HT1080 (cell line): ENCODE measurements around the gene IGFBP4. TPM values are rescaled to one million over a fixed set of nuclear protein-coding genes. Genes with fewer than 3 reads are reported as not detected.
"Not testable (repeated sequence)": the region's sequence is repeated elsewhere in the genome, so short reads cannot be mapped to it uniquely, and the experiment has no call there.

Source experiments
- DNase-seq: peaks from one replicate; pipeline ENCODE4 v3.0.0-alpha.2; 2015; ENCODE audit warnings: low read depth
- polyA plus RNA-seq, 2 experiments: library from polyadenylated mRNA; depleted of rRNA; stranded (reverse); fragments of >200 nt; gene quantifications; 2 replicates each; pipeline ENCODE4 v1.2.3, GENCODE V29; 2015
- total RNA-seq: library from RNA; depleted of rRNA; stranded (reverse); fragments of >200 nt; shearing (Covaris generic); gene quantifications from 2 replicates; pipeline ENCODE4 v1.2.3, GENCODE V29; 2014; rRNA removed

IGFBP4 gene
- 0.07 and 0.14 TPM in 2 replicates for total RNA-seq
- polyA plus RNA-seq (2015; cell fraction: cytosol; rRNA removed), result 0.16 and 0.65 TPM in 2 replicates
- polyA plus RNA-seq (2015; cell fraction: nucleus; rRNA removed), result 0.60 and 0.81 TPM in 2 replicates

DNA sequence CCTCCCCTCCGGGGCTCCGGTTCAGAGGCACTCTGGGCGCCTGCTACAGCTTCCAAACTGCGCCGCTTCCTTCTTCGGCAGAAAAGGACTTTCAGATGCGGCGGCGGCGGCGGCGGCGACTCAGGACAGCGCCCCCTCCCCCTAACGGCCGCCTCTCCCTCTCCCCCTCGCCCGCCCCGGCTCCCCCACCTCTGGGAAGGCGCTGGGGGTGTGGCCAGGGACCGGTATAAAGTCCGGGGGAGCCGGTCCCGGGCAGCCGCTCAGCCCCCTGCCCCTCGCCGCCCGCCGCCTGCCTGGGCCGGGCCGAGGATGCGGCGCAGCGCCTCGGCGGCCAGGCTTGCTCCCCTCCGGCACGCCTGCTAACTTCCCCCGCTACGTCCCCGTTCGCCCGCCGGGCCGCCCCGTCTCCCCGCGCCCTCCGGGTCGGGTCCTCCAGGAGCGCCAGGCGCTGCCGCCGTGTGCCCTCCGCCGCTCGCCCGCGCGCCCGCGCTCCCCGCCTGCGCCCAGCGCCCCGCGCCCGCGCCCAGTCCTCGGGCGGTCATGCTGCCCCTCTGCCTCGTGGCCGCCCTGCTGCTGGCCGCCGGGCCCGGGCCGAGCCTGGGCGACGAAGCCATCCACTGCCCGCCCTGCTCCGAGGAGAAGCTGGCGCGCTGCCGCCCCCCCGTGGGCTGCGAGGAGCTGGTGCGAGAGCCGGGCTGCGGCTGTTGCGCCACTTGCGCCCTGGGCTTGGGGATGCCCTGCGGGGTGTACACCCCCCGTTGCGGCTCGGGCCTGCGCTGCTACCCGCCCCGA, at the start of gene IGFBP4:
IGFBP4 (plus strand) TSS at position 255 of the 792 bp plus-strand sequence; CDS start at position 541, 286 bp downstream.
- no peak for DNase-seq

DNA sequence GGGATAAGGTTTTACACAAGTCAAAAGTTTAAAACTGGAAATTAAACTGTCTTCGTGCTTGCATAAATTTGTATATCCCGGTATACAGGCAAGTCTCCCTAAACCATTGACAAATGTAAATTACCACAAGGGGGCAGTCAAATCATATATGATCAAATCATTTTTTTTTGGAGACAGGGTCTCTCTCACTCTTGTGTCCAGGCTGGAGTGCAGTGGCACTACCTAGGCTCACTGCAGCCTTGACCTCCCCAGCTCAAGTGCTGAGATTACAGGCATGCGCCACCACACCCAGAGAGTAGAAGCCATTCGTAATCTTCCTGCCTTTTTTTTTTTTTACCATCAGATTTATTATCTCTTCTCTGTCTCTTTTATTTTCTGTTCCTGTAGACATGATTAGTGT, 44.1 kb upstream of the IGFBP4 start:
- DNase-seq, result peak; percentile 52

DNA sequence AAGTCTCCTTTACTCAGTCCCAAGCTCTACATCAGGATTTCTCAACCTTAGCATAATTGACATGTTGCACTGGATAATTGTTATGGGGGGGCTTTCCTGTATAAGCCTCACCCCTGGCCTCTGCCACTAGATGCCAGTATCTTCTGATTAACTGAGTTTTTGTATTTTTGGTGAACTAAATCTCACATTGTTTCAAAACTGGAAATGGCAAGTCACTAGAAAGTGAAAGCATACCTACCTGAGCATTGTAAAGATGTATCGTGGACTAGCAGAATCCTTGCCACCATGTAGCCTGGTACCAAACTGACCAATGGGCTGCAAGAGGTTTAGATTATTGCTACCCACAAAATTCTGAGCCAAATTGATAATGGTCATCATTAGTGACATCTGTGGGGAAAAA, 40.6 kb upstream of the IGFBP4 start:
- no peak for DNase-seq

DNA sequence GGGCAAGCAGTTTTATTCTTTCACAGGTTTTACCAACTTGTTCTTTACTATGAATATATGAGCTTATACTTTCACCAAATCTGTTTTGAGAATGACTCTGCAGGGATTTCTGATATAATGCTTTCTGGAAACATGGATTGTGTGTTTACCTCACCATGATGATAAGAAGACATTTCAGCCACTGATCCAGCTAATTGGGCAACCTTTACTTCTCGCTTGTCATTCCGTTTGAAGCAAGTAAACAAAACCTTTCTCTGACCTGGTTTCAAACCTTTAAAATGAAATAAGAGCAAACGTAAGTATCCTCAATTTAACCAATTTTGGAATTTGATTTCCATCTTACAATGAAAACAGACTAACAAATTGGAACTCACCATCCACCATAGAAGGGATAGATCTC, 39.2 kb upstream of the IGFBP4 start:
- no peak for DNase-seq

DNA sequence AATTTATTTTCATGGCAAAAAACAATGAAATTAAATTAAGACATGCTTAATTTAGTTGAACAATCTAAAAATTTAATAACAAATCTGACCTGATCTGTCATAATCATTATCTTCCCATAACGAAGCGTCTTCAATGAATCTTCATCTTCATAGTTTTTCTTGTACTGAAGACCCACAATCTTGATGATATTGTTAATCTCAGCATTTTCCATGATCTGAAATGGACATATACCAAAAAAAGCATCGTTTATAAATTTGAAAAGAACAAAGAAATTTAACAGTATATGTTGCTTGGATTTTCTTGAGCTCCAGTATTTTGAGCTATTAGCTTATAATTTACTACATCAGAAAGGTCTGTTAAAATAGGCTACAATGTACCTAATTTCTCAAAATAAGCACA, 35.8 kb upstream of the IGFBP4 start:
- DNase-seq, result no peak

DNA sequence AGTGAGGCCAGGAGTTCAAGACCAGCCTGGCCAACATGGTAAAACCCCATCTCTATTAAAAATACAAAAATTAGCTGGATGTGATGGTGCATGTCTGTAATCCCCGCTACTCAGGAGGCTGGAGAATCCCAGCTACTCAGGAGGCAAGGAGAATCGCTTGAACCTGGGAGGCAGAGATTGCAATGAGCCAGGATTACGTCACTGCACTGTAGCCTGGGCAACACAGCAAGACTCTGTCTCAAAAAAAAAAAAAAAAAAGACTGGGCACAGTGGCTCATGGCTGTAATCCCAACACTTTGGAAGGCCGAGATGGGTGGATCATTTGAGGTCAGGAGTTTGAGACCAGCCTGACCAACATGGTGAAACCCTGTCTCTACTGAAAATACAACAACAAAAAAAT, 33.7 kb upstream of the IGFBP4 start:
- not testable (repeated sequence) for DNase-seq

DNA sequence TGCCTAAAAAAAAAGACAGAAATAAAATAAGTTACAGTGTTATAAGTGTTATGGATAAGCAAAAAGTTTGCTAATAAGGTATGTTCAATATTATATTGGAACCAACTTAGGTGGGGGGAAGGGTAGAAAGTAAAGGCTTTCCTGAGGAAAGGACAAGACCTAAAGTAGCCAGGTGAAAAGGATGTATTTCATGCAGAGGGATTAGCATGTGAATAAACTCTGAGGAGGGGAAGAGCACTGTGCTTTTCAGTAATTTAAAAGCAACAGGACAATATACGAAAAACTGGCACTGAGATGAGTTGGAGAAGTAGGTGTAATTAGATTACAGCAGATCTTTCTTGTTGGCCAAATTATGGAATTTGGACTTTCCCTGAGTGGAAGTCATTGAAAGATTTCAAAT, 33.2 kb upstream of the IGFBP4 start:
- no peak for DNase-seq

DNA sequence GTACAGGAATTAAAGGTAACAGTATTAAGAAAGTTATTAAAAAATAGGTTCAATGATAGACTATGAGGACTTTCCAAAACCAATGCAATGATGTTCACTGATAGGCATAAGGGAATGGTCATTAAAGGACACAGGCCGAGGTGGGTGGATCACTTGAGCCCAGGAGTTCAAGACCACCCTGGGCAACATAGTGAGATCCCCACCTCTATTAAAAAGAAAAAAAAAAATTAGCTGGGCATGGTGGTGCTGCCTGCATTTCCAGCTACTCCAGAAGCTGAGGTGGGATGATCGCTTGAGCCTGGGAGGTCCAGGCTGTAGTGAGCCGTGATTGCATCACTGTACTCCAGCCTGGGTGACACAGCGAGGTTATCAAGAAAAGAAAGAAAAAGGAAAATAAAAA, 31.4 kb upstream of the IGFBP4 start:
- DNase-seq, result no peak

DNA sequence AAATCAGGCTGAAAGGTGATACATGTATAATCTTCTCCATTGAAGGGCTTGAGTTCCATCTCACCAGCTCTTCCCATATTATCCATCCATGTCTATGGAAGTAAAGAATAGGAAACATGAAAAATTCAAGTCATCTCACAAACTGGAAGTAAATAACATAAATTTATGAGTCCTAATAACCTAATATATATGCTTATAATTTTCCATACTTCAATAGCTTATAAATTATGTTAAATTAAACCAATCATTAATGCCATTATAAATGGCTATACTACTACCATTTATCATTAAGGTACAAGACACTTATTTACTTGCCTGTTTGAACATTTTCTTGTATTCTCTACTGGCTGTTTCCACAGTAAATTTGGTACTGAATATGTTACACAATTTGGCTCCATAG, 30.4 kb upstream of the IGFBP4 start:
- DNase-seq, result no peak

DNA sequence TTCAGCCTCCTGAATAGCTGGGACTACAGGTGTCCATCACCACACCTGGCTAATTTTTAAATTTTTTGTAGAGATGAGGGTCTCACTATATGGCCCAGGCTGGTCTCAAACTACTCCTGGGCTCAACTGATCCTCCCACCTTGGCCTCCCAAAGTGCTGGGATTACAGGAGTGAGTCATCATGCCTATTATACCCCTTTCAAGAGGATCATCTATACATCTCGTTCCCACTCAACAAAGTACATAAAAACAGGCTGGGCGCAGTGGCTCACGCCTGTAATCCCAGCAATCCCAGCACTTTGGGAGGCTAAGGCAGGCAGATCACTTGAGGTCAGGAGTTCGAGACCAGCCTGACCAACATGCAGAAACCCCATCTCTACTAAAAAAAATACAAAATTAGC, 28.9 kb upstream of the IGFBP4 start:
- not testable (repeated sequence) for DNase-seq

DNA sequence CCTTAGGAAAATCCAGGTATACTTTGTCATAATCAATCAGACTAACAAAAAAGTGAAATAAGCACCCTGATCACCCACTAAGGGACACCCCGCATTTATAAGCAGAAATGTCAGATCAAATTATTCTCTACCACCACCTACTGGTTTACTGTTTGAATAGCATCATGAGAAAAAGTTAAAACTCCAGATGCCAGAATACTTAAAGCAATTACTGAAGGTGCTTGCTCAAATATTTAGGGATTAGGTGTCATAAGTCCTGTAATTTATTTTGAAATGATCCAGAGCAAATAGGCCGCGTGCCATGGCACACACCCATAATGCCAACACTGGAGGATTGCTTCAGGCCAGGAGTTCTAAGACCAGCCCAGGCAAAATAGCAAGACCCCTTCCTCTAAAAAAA, 27.9 kb upstream of the IGFBP4 start:
- peak; percentile 24 for DNase-seq

DNA sequence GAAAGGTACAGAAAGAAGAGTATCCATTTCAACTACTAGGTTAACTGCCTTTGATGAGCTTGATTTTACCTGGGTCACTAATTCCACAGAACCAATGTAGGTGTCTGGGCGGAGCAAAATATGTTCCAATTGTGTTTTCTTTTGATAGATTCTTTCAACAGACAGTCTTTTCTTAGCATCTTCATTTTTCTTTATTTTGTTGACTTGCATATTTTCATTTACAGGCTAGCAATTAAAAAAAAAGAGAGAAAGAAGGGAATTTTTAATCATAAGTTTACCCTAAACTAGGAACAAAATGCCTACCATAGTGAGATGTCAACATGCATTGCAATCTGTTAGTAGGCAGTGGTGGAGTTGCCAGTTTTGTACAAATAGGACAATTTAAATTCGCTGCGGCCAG, 26.6 kb upstream of the IGFBP4 start:
- no peak for DNase-seq

DNA sequence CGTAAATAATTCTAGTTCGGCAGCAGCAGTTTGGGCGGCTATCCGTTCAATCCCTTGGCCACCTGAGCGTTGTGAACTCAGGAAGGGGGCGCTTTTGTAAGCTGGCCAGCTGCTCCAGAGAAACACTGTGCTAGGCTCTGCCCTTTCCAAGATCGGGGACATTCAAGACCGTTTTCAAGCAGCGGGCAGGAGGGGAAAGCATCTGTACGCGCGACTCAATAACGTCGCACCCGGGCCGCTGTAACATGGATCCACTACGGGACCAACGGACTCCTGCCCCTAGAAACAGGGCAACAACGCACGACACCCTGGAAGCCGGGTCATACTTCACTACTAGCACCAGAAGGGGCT, 26.0 kb upstream of the IGFBP4 start:
- no peak for DNase-seq

DNA sequence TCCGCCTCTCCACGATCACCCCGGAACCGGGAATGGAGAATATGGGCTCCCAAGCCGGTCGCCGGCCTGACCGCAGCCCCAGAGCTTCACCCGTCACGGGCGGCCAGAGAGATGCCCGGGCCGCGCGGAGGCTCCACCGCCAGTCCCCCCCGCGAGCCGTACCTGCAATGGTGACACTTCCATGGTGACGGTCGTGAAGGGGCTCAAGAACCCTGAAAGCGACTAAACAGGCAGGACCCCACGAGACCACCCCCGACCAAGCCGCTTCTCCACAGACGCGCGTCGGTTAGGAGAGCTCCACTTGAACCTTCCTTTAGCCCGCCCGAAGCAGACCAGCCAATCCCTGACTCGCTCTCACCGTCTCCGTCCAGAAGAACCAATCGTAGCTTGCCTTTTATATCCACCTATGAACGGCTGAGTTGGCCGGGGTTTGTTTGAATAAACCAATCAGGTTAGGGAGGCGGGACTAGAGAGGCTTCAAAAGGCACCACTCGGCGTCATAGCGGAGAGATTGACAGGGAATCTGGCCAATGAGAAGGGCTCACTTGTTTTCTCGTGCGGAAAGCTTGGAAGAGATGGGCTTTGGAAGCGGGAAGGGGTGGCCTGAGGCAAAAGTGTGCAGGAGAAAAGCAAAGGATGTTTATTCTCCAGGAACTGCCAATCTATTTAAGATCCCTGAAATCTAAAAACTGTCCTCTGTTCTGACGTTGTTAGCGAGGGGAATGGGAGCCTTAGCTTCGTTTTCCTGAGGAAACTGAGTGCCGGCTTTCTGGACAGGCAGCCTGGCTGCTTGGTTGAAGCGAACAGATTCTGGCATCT, 25.4 kb upstream of the IGFBP4 start, which contains the start of gene TOP2A:
TOP2A (minus strand) TSS at position 288 of the 819 bp plus-strand sequence; CDS start at position 183, 105 bp downstream.
- peak; percentile 100 for DNase-seq

DNA sequence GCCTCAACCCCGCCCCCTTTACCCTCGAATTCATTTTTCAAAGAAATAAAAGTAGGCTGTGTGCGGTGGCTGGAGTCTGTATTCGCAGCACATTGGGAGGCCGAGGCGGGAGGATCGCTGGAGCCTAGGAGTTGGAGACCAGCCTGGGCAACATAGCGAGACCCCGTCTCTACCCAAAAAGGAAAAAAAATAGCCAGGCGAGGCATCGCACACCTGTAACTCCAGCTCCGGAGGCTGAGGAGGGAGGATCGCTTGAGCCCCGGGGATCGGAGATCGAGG, 24.9 kb upstream of the IGFBP4 start:
- no peak for DNase-seq

DNA sequence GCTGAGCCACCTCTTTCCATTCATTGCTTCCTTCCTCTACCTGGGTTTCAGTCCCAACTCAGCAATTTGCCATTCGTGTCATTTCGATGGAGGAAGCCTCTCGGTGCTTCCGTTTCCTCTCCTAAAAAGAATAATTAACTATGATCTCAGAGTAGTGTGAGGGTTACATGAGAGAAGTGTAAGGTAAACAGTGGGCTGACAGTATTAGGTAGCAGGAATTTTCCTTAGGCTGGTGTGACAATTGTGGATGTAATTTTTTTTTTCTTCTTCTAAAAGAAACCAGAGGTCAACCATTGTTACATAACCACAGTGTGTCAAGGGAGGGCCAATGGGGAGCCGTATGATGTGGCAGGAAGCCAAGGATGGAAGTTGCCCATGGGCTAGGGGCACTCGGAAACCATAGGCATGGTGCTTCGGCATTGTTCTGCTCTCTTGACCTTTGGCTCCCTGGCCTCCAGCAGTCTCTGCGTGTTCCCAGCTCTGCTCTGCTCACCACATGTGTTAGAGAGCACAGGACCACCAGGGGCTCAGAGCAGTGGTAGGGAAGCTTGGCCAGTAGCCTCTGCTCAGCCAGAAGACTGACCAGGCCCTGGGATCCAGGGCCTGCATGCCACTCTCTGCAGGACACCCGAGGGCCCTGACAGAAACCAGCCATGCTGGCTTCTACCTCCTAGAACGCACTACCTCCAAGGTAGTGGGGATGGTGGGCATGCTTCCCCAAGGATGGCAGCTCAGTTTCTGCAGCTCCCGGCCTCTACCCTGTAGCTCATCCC, 23.5 kb upstream of the IGFBP4 start:
- DNase-seq, result no peak

DNA sequence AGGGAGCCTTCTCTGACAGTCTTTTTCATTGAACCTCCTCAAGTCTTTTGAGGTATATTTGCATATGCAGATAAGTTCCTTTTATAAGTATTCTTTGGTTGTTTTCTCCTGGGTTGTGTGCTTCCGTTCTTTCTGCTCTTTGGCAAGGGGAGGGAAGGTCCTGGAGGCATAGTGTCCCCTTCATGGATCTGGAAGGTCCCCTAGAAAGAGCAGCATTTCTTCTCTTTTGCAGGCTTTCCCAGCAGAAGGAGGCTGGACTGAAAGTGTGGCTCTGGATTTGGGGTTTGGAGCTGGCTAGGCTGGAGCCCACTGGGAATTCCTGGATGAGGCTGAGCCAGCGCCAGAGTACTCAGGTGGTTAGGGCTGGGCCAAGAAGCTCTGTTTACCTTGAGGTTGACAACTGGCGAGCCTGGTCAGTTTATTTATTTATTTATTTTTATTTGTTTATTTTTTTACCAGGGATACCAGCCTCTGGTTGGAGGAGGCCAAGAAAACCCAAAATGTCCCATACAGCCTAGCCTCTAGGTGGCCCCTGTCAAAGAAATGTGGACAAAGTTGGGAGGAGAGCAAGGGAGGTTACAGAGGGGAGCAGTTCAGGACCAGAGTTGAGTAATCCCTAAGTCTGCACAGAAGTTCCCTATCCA, 20.1 kb upstream of the IGFBP4 start:
- no peak for DNase-seq

DNA sequence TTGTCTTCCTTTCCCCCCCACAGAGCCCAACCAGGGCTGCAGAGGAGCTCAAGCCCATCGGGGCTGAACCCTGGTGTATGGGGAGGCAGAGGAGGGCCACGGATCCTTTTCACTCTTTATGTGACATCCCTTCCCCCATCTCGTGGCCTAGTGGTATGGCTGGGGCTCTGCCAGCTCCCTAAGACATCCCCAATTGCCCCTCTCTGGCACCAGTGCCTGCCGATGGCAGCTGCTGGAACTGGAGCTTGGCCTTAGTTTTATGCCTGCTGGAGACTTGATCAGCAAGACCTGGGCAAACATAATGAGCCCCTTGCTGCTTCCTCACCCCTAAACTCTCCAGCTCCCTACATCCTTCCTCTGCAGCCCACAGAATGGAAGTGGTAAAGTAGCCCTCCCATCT, 17.5 kb upstream of the IGFBP4 start:
- DNase-seq, result no peak

DNA sequence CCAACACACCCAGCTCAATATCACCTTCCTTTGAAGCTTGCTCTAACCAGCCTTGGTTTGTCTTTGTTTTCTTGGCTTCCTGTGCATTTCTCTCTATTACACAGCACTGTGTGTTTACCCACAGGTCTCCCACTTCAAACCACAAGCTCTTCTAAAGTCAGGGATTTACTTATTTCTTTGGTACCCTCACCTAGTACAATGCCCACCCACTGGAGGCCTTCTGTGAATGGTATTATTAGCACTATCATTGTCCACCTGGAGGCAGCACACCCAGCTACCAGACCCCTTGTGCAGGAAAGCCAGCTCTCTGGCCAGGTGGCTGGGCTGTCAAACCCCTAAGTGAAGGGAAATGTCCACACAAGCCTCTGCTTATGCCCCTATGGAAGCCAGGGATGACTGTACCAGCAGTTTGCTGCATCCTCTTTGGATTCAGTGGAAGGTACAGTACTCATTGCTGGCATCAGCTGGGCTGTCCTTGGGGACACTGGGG, 16.2 kb upstream of the IGFBP4 start:
- DNase-seq, result no peak

DNA sequence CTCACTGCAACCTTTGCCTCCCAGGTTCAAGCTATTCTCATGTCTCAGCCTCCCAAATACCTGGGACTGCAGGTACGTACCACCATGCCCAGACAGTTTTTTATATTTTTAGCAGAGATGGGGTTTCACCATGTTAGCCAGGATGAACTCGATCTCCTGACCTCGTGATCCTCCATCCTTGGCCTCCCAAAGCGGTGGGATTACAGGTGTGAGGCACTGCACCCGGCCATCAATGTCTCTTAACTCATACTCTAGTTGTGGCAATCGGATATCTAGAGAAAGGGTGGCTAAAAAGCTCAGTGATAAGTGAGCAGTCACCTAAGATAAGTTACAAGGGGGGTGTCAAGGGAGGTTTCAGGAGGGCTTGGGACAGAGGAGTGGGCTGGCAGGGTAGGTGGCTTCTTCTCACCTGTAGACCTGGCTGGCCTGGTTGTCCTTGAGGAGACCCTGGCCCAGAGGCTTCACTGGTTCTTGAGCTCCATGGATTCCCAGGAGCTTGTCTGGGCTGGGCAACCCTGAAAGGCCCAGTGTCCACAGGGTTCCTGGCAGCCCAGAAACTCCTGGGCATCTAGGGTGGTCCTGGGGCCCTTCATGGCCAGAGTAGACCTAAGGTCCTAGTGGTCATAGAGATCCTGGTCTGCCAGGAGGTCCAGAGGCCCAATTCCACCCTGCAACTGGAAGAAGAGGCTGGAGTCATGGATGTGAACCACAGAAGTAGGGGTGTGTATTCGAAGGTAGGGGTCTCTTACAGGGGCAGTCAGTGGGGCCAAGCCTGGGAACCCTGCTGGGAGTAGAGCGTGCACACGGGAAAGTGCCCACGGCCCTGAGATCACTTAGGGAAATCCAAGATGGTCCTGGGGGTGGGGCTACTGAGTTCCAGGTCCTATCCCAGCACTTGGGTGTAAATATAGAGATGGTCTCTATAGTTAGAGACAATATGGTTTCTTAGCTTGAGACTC, 12.7 kb upstream of the IGFBP4 start:
- no peak for DNase-seq
